ENCODE measurements around the gene TACC2. TPM values are rescaled to one million over a fixed set of nuclear protein-coding genes. Genes with fewer than 3 reads are reported as not detected.

Gene TACC2
- total RNA-seq, 6 experiments from 2014 or later, result 16.2 to 21.1 (median 18.8) TPM

GRCh38 chr10:122241836-122242235, 252.9 kb downstream of the TACC2 start:
- WGBS (ENCODE audit: insufficient coverage, low coverage, low lambda C conversion rate, missing lambda C conversion rate), result 94% methylated on average over 5 of the region's 8 CpGs
- ATAC-seq, result no peak
- Histone ChIP-seq H3K36me3 (peaks cover 0 to 29% (median 3%) of the 10 kb centered on the region in 4 donors), H3K9me3 (no peaks in the 10 kb centered on the region), H3K4me3 (no peak overlapping the region), H3K27me3 (no peaks in the 10 kb centered on the region), H3K4me1 (no peaks in the 10 kb centered on the region), H3K27ac (no peak overlapping the region)
- intact Hi-C loops (cut with DNase I), result no loop called here
- TF ChIP-seq POLR2A (IDR thresholded peaks at IDR 0.05), result no peak
- TF ChIP-seq CTCF (IDR thresholded peaks at IDR 0.05), result no peak
- no peak for DNase-seq

- no peak for ATAC-seq
- Histone ChIP-seq H3K36me3 (peaks cover 0 to 27% (median 0%) of the 10 kb centered on the region in 4 donors), H3K9me3 (no peaks in the 10 kb centered on the region), H3K27ac (no peak overlapping the region), H3K27me3 (no peaks in the 10 kb centered on the region), H3K4me1 (no peaks in the 10 kb centered on the region), H3K4me3 (no peak overlapping the region)
- no peak for DNase-seq
- intact Hi-C loops (cut with DNase I), result no loop called here
- TF ChIP-seq POLR2A (IDR thresholded peaks at IDR 0.05) (no peak), CTCF (IDR thresholded peaks at IDR 0.05) (no peak)
- WGBS (ENCODE audit: insufficient coverage, low coverage, low lambda C conversion rate, missing lambda C conversion rate), result 71% methylated on average over 2 of the region's 2 CpGs
Observed at GRCh38 chr10:122243550-122243949, 254.6 kb downstream of the TACC2 start.

GRCh38 chr10:122244001-122244975, 255.3 kb downstream of the TACC2 start:
- Histone ChIP-seq H3K9me3 (no peaks in the 10 kb centered on the region), H3K36me3 (peaks cover 0 to 23% (median 0%) of the 10 kb centered on the region in 4 donors), H3K27me3 (no peaks in the 10 kb centered on the region), H3K4me1 (no peaks in the 10 kb centered on the region), H3K4me3 (no peak overlapping the region), H3K27ac (no peak overlapping the region)
- 84% methylated on average over 11 of the region's 11 CpGs for WGBS (ENCODE audit: insufficient coverage, low coverage, low lambda C conversion rate, missing lambda C conversion rate)
- ATAC-seq (no peak), DNase-seq (no peak)
- no peak for TF ChIP-seq POLR2A (IDR thresholded peaks at IDR 0.05)
- no peak for TF ChIP-seq CTCF (IDR thresholded peaks at IDR 0.05)
- intact Hi-C loops (cut with DNase I), result no loop called here

GRCh38 chr10:122245136-122245535, 256.2 kb downstream of the TACC2 start:
- H3K27me3 ChIP-seq, result no peaks in the 10 kb centered on the region
- DNase-seq, result no peak
- no peaks in the 10 kb centered on the region for H3K9me3 ChIP-seq
- H3K4me1 ChIP-seq, result no peaks in the 10 kb centered on the region
- peaks cover 0 to 21% (median 0%) of the 10 kb centered on the region in 4 donors for H3K36me3 ChIP-seq
- intact Hi-C loops (cut with DNase I), result no loop called here
- no peak for ATAC-seq
- H3K4me3 ChIP-seq, result no peak overlapping the region
- no peak for TF ChIP-seq CTCF (IDR thresholded peaks at IDR 0.05)
- TF ChIP-seq POLR2A (IDR thresholded peaks at IDR 0.05), result no peak
- H3K27ac ChIP-seq, result no peak overlapping the region
- WGBS (ENCODE audit: insufficient coverage, low coverage, low lambda C conversion rate, missing lambda C conversion rate), result 84% methylated on average over 3 of the region's 4 CpGs
